Measurements from ENCODE around the gene DIP2C. TPM values are rescaled to one million over a fixed set of nuclear protein-coding genes. Genes with fewer than 3 reads are reported as not detected.

Gene DIP2C
- total RNA-seq, 1 donor: 19.9 TPM

GRCh38 chr10:560314-560992 lies 129.0 kb downstream of the DIP2C start:
- no peak for TF ChIP-seq CTCF (IDR thresholded peaks at IDR 0.05; ENCODE audit: insufficient read depth, low read depth, low read length)
- H3K4me3 ChIP-seq (ENCODE audit: low read depth, low read length): no peak overlapping the region
- no peak for DNase-seq (ENCODE audit: low read depth)

GRCh38 chr10:559767-560047 lies 129.8 kb downstream of the DIP2C start:
- DNase-seq (ENCODE audit: low read depth): no peak
- no peak overlapping the region for H3K4me3 ChIP-seq (ENCODE audit: low read depth, low read length)
- no peak for TF ChIP-seq CTCF (IDR thresholded peaks at IDR 0.05; ENCODE audit: insufficient read depth, low read depth, low read length)

DNA sequence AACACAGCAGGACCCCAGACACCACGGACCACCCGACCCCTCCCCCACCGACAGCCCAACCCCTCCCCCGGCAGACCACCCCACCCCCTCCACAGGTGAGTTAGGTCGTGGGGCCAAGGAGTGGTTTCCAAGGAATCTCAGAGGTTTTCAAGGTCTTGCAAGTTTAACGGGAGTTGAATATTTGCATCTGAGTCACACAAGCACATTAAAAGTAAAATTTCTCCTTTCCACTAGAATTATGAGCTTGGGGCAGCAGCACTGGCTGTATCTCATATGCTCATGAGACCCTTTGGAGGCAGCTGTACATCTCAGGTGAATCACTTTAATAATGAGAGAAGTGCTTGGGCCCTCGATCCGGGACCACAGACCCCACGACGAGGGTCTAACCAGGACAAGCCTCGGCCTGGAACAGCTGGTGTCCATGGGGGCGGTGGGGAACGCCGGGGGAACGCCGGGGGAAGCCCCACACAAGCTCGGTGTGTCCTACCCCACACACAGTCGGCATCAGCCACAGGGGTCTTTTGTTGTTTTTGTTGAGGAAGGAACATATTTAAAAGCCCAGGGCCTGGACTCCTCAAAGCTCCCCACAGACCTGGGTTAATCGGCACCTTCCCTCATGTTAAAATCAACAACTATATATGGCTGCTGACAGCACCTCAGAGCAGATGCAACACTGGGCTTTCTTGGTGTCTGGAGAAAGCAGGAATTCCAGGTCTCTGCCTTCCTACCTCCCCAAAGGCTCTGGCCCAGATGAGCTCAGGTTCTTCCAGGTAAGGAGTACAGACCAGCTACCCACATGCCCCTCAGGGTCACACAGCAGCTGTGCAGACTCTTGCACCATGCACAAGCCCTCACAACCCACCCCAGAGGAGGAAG lies 130.3 kb downstream of the DIP2C start:
- TF ChIP-seq CTCF (IDR thresholded peaks at IDR 0.05; ENCODE audit: insufficient read depth, low read depth, low read length): no peak
- H3K4me3 ChIP-seq (ENCODE audit: low read depth, low read length): no peak overlapping the region
- DNase-seq (ENCODE audit: low read depth): no peak

- TF ChIP-seq CTCF (IDR thresholded peaks at IDR 0.05; ENCODE audit: insufficient read depth, low read depth, low read length): no peak
- H3K4me3 ChIP-seq (ENCODE audit: low read depth, low read length): no peak overlapping the region
- no peak for DNase-seq (ENCODE audit: low read depth)
Measured at GRCh38 chr10:558364-558763, 131.1 kb downstream of the DIP2C start.

DNA sequence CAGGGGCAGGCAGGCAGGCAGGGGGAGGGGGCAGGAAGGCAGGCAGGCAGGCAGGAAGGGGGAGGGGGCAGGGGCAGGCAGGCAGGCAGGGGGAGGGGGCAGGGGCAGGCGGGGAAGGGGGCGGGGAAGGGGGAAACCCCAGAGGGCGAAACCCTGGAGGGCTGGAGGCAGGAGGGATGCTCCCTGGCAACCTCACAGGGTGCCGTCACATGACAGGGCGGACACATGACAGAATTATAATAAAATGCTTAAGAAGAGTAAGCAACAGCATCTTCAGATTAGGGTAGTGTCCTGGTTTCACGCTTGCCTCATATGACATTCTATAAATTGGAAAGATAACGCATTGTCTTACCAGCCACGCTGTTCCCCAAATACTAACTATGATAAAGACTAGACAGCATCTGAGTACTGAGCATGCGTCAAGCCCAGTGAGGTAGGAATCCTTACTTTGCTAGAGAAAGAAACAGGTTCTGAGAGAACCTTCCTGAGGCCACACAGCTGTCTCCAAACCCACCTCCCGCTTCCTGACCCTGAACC lies 131.6 kb downstream of the DIP2C start:
- no peak for TF ChIP-seq CTCF (IDR thresholded peaks at IDR 0.05; ENCODE audit: insufficient read depth, low read depth, low read length)
- peak; percentile 19 for DNase-seq (ENCODE audit: low read depth)
- H3K4me3 ChIP-seq (ENCODE audit: low read depth, low read length): no peak overlapping the region

GRCh38 chr10:556971-557637 lies 132.4 kb downstream of the DIP2C start:
- TF ChIP-seq CTCF (IDR thresholded peaks at IDR 0.05; ENCODE audit: insufficient read depth, low read depth, low read length): no peak
- no peak overlapping the region for H3K4me3 ChIP-seq (ENCODE audit: low read depth, low read length)
- no peak for DNase-seq (ENCODE audit: low read depth)
